EH (cell line): ENCODE data around the gene DLL4.
"Not testable (repeated sequence)": the region's sequence is repeated elsewhere in the genome, so short reads cannot be mapped to it uniquely, and the experiment has no call there.

Experiments used
- DNase-seq: peaks from one replicate; pipeline ENCODE4 v3.0.0-alpha.2; 2015; ENCODE audit warnings: low read depth

The DLL4 gene

GRCh38 chr15:40958723-40959122, 29.6 kb downstream of the DLL4 start:
- DNase-seq, result no peak

GRCh38 chr15:40959331-40960141, 30.4 kb downstream of the DLL4 start:
- no peak for DNase-seq

GRCh38 chr15:40960151-40960885, 31.2 kb downstream of the DLL4 start:
- DNase-seq, result no peak

GRCh38 chr15:40960925-40961324, 31.8 kb downstream of the DLL4 start:
- no peak for DNase-seq

- not testable (repeated sequence) for DNase-seq
Measured at GRCh38 chr15:40961740-40962139, 32.6 kb downstream of the DLL4 start.

- not testable (repeated sequence) for DNase-seq
Measured at GRCh38 chr15:40962317-40962716, 33.2 kb downstream of the DLL4 start.

GRCh38 chr15:40963201-40963600, 34.1 kb downstream of the DLL4 start:
- DNase-seq, result no peak

GRCh38 chr15:40964006-40964405, 34.9 kb downstream of the DLL4 start:
- DNase-seq, result no peak

- DNase-seq, result no peak
Measured at GRCh38 chr15:40964634-40965033, 35.5 kb downstream of the DLL4 start.

- no peak for DNase-seq
Measured at GRCh38 chr15:40968290-40969085, 39.3 kb downstream of the DLL4 start.

- no peak for DNase-seq
Measured at GRCh38 chr15:40969363-40969762, 40.2 kb downstream of the DLL4 start.

GRCh38 chr15:40974879-40975278, 45.7 kb downstream of the DLL4 start:
- no peak for DNase-seq

GRCh38 chr15:40976819-40977218, 47.7 kb downstream of the DLL4 start:
- DNase-seq, result no peak

- DNase-seq, result no peak
Measured at GRCh38 chr15:40978141-40978540, 49.0 kb downstream of the DLL4 start.

- DNase-seq, result no peak
Measured at GRCh38 chr15:40978562-40978961, 49.4 kb downstream of the DLL4 start.

GRCh38 chr15:40981186-40981585, 52.0 kb downstream of the DLL4 start:
- no peak for DNase-seq

- DNase-seq, result peak; percentile 97
Measured at GRCh38 chr15:40982855-40983254, 53.7 kb downstream of the DLL4 start.

GRCh38 chr15:40984406-40984805, 55.3 kb downstream of the DLL4 start:
- DNase-seq, result no peak

- DNase-seq, result peak; percentile 93
Measured at GRCh38 chr15:40984964-40985363, 55.8 kb downstream of the DLL4 start.

- peak; percentile 76 for DNase-seq
Measured at GRCh38 chr15:40985541-40986330, 56.6 kb downstream of the DLL4 start.

- DNase-seq, result no peak
Measured at GRCh38 chr15:40986820-40987219, 57.7 kb downstream of the DLL4 start.

- DNase-seq, result no peak
Measured at GRCh38 chr15:40988156-40988555, 59.0 kb downstream of the DLL4 start.
